ENCODE data around the gene ZNF507. TPM values are rescaled to one million over a fixed set of nuclear protein-coding genes. Genes with fewer than 3 reads are reported as not detected.

Gene ZNF507
- total and polyA plus RNA-seq, 8 donors: 14.0 to 31.4 (median 27.9) TPM

DNA sequence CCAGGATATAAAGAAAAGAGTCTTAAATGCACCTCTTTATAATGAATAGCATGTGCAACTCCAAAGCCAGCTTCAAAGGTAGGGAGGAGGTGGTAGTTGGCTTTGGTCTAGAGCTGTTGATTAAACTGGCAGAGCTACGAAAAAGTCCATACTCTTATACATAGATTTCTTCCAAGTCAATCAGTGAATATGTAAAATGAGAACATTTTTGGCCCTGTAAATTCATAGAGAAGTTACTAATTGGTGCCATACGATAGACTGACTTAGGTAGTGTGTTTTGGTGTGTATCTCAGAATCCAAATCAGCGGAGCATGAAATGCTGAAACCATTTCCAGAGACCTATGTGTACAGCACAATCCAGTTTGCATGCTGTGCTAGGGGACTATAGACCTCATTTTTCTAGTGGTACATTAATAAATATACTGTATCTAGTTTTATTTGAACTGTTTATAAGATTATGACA is 43.0 kb downstream of the ZNF507 start:
- intact Hi-C loops (cut with DNase I): no loop called here
- TF ChIP-seq, protein P1, sequence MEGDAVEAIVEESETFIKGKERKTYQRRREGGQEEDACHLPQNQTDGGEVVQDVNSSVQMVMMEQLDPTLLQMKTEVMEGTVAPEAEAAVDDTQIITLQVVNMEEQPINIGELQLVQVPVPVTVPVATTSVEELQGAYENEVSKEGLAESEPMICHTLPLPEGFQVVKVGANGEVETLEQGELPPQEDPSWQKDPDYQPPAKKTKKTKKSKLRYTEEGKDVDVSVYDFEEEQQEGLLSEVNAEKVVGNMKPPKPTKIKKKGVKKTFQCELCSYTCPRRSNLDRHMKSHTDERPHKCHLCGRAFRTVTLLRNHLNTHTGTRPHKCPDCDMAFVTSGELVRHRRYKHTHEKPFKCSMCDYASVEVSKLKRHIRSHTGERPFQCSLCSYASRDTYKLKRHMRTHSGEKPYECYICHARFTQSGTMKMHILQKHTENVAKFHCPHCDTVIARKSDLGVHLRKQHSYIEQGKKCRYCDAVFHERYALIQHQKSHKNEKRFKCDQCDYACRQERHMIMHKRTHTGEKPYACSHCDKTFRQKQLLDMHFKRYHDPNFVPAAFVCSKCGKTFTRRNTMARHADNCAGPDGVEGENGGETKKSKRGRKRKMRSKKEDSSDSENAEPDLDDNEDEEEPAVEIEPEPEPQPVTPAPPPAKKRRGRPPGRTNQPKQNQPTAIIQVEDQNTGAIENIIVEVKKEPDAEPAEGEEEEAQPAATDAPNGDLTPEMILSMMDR (IDR thresholded peaks at IDR 0.05): no peak

GRCh38 chr19:32392901-32393300 is 47.5 kb downstream of the ZNF507 start:
- TF ChIP-seq, protein P1 (IDR thresholded peaks at IDR 0.05): no peak
- H3K27ac ChIP-seq: no peak overlapping the region
- intact Hi-C loops (cut with DNase I): no loop called here
- no peaks in the 10 kb centered on the region for H3K36me3 ChIP-seq
- DNase-seq: no peak
- no peak for ATAC-seq
- H3K27me3 ChIP-seq: no peaks in the 10 kb centered on the region
- H3K4me1 ChIP-seq: no peaks in the 10 kb centered on the region
- H3K9me3 ChIP-seq: no peaks in the 10 kb centered on the region
- H3K4me3 ChIP-seq: no peak overlapping the region

More for the DNA sequence above, 43.0 kb downstream of the ZNF507 start:
- H3K4me3 ChIP-seq: no peak overlapping the region
- H3K36me3 ChIP-seq: peaks cover 0 to 9% of the 10 kb centered on the region in 2 donors
- no peaks in the 10 kb centered on the region for H3K4me1 ChIP-seq
- DNase-seq (no peak), ATAC-seq (no peak)
- H3K27me3 ChIP-seq: no peaks in the 10 kb centered on the region
- H3K27ac ChIP-seq: no peak overlapping the region
- no peaks in the 10 kb centered on the region for H3K9me3 ChIP-seq

DNA sequence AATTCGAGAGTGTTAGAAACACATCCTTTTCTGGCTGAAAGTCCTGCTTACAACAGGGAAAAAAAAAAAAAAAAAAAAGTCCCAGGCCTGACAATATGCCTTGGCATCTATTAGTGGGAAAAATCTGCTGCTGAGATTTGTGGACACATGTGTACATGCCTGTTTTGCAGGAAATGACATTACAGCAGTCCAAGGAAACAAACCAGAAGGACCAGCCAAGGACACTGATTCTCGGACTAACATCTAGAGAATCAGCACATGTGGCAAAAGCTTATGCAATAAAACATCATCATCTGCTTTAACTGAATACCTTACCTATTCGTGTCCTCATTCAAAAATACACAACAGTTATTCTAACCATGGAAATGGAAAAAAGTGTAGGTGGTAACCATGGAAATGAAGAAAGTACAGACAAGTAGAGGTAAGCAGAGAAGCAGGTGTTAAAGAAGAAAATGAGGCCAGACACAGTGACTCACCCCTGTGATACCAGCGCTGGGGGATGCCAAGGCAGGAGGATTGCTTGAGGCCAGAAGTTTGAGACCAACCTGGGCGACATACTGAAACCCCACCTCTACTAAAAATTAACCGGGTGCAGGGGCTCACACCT is 50.7 kb downstream of the ZNF507 start:
- Histone ChIP-seq H3K4me1 (no peaks in the 10 kb centered on the region), H3K9me3 (no peaks in the 10 kb centered on the region), H3K36me3 (no peaks in the 10 kb centered on the region), H3K27ac (no peak overlapping the region), H3K4me3 (no peak overlapping the region), H3K27me3 (no peaks in the 10 kb centered on the region)
- TF ChIP-seq, protein P1 (IDR thresholded peaks at IDR 0.05): no peak
- DNase-seq (no peak), ATAC-seq (no peak)
- intact Hi-C loops (cut with DNase I): no loop called here

- H3K9me3 ChIP-seq: no peaks in the 10 kb centered on the region
- no peak for ATAC-seq
- H3K27me3 ChIP-seq: no peaks in the 10 kb centered on the region
- no peak for DNase-seq
- intact Hi-C loops (cut with DNase I): no loop called here
- no peak overlapping the region for H3K27ac ChIP-seq
- TF ChIP-seq, protein P1 (IDR thresholded peaks at IDR 0.05): no peak
- no peak overlapping the region for H3K4me3 ChIP-seq
- H3K36me3 ChIP-seq: no peaks in the 10 kb centered on the region
- no peaks in the 10 kb centered on the region for H3K4me1 ChIP-seq
These were observed 52.3 kb downstream of the ZNF507 start for GRCh38 chr19:32397671-32398101.

DNA sequence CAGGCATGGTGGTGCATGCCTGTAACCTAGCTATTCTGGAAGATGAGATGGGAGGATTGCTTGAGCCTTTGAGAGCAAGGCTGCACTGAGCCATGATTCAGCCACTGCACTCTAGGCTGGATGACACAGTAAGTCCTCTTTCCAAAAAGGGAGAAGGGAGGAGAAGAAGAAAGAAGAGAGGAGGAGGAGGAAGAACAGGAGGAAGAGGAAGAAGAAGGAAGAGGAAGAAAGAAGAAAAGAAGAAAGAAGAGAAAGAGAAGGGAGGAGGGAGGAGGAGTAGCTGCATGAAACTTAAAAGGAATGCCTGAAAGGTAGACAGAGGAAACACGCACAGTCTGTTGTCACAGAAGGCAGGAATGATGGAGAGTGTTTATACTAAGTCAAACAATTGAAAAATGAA is 56.6 kb downstream of the ZNF507 start:
- no peak overlapping the region for H3K4me3 ChIP-seq
- H3K9me3 ChIP-seq: no peaks in the 10 kb centered on the region
- H3K36me3 ChIP-seq: no peaks in the 10 kb centered on the region
- DNase-seq: no peak
- H3K27me3 ChIP-seq: no peaks in the 10 kb centered on the region
- no peak overlapping the region for H3K27ac ChIP-seq
- H3K4me1 ChIP-seq: peaks cover 7 to 26% of the 10 kb centered on the region in 2 donors
- TF ChIP-seq, protein P1 (IDR thresholded peaks at IDR 0.05): no peak
- no peak for ATAC-seq
- intact Hi-C loops (cut with DNase I): no loop called here

Data from left lung (tissue), 10 donors.